ENCODE measurements around the gene NTHL1.

Gene NTHL1

DNA sequence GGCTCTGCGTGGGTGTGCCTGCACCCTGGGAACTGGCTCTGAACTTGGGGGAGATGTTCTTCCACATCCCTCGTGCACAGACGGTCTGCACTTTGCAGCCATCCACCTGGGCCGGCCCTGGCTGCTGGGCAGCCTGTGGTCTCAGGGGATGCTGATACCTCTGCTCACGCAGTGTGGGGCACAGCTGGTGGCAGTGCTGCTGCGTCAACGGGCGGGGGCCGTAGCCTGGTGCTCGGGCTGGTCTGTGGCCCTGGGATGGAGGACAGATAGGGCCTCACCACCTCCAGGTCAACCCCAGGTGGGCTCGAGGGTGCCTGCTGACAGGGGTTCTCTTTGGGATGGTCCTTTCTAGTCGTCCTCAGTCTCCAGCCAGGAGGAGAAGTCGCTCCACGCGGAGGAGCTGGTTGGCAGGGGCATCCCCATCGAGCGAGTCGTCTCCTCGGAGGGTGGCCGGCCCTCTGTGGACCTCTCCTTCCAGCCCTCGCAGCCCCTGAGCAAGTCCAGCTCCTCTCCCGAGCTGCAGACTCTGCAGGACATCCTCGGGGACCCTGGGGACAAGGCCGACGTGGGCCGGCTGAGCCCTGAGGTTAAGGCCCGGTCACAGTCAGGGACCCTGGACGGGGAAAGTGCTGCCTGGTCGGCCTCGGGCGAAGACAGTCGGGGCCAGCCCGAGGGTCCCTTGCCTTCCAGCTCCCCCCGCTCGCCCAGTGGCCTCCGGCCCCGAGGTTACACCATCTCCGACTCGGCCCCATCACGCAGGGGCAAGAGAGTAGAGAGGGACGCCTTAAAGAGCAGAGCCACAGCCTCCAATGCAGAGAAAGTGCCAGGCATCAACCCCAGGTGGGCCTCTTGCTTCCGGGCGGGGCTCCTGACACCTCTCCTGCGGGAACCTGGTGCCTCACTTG, 36.5 kb upstream of the NTHL1 start:
- DNase-seq: no peak

DNA sequence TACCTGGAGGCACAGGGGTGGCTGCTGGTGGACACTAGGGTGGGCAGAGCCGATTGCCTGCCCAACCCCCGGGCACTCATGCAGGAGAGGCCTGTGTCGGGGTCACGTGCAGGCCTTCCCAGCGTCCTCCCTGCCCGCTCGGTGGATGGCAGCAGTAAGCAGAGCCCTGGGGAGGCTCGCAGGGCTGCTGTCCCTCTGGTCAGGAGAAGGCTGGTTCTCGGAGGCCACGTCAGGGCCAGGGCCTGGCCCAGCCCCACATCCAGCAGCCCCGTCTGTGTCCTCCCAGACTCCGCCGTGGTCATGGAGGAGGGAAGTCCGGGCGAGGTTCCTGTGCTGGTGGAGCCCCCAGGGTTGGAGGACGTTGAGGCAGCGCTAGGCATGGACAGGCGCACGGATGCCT, 35.8 kb upstream of the NTHL1 start:
- DNase-seq: no peak

DNA sequence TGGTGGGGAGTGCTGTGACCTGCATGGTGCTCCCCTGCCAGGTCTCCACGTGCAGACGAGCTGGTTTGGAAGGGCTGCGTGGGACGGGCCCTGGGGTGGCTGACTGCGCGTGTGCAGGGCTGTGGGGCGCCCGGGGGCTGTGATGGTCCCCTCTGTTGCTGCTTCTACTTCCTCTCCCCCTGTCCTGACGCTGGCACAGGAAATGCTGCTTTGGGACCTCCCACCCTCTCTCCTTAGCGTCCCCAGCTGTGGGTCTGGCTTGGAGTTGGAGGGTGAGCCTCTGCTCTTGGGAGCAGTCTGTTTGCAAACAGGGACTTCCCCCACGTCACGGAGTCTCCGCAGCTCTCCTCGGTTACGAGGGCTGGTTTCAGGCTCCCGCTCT, 35.3 kb upstream of the NTHL1 start:
- no peak for DNase-seq

DNA sequence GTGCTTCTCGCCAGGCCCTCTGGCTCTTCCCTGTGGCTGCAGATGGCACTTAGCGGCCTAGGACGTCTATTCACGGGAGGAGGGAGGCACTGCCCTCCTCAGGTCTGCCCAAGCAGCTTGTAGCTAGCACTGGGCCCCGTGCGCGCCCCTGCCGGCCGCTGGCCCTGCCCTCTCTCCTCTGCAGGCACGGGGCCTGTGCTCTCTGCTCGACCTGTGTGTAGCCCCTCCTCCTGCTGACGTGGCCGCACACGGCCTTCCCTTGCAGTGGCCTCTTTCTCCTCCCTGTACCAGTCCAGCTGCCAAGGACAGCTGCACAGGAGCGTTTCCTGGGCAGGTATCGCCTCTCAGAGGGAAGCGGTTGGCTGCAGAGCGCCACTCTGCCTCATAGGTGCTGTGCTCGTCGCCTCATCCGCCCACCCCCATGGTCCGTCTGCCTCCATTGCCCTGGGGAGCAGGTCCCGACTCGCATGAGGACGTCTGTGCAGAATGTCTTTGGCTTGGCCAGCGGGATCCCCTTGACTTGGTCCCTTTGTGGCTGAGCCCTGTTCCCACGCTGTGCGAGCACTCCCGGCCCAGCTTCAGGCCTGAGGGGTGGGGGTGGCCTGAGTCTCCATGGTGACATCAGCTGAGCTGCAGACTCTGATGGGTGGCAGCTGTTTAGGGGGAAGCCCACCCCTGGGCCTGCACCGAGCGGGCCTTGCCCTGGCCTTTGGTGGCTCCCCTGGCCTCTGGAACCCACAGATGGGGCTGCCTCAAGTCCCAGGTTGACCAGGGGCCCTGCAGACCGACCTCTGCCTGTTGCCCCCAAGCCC, 34.7 kb upstream of the NTHL1 start:
- no peak for DNase-seq

DNA sequence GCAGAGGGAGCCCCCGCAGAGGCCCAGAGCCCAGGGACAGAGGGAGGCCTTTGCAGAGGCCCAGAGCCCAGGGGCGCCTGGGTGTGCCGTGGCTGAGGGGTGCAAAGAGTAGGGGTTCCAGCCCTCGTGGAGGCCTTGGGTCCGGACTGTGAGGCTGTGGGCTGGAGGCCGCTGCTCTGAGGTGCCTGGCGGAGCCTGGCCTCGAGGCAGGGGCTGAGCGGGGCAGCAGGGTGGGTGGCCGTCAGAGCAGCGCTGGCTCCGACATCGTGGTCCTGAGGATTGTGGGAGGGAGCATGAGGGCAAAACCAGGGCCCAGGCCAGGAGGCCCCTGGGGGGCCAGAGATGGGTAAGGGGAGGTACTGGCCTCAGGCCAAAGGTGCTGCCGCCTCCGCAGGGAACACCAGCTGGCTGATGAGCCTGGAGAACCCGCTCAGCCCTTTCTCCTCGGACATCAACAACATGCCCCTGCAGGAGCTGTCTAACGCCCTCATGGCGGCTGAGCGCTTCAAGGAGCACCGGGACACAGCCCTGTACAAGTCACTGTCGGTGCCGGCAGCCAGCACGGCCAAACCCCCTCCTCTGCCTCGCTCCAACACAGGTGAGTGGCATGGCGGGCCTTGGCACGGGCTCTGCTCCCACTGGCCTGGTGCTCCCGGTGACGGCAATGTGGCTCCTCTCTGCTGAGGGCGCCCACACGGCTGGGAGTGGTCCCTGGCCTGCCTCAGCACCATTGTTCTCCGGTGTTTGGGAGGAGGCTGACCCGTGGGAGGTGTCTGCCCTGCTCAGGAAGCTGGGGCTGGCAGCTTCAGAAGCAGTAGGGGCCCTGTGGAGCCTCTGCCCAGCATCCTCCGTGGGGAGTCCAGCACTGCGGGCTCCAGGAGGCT, 33.8 kb upstream of the NTHL1 start:
- DNase-seq: no peak

DNA sequence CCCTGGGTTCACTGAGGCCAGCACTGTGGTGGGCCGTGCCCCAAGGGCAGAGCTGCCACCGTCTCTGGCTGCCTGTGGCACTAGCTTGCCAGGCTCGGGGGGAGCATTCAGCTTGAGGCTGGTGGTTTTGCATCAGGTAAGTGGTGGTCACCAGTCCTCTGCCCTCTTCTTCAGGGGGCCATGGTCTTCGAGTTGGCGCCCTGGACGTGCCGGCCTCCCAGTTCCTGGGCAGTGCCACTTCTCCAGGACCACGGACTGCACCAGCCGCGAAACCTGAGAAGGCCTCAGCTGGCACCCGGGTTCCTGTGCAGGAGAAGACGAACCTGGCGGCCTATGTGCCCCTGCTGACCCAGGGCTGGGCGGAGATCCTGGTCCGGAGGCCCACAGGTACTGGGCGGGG, 32.4 kb upstream of the NTHL1 start:
- DNase-seq: no peak

DNA sequence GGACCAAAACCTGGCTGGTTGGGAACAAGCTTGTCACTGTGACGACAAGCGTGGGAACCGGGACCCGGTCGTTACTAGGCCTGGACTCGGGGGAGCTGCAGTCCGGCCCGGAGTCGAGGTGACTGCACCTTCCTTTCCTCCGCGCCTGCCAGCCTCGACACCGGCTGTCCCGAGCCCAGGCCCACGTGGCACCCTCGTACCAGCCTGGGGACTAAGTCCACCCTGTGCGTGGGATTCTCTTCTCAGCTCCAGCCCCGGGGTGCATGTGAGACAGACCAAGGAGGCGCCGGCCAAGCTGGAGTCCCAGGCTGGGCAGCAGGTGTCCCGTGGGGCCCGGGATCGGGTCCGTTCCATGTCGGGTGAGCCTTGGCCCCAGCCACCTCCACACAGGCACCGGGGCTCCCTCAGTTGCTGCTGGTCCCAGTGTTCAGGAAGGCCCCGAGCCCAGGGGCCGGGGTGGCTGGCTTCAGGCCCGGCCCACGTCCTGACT, 31.7 kb upstream of the NTHL1 start:
- DNase-seq: no peak

DNA sequence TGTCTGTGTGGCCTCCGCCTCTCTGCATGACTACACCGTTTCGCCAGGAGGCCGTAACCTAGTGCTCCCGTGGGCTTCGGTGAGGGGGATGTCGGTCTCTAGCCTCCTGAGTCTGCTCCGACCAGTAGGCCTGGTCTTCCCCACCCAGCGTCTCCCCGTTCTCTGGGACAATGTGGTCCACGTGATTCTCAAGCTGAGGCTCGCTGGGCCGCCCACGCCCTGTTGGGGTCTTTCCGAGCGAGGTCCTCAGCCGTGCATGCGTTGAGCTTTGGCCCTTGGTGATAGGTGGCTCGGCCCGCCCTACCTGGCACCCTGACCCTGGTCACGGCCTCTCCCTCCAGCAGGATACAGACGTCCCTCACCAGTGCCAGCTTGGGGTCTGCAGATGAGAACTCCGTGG, 31.1 kb upstream of the NTHL1 start:
- no peak for DNase-seq

DNA sequence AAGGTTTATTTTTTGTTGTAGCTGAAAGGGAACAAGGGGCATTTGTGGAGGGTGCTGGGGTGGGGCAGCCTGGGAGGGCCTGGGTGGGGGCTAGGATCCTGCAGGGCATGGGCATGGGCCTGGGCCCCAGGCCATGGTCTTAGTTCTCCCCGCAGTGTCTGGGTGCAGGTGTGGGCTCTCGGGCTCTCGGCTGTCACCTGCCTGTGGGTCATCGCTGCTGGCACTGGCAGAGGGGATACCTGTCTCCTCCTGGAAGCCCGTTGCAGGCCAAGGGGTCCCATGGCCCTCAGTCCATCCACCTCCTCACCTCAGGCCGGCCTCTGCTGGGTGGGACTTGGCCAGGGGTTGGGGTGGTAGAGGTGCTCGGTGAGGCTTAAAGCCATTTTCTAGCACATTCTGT, 30.5 kb upstream of the NTHL1 start:
- no peak for DNase-seq

DNA sequence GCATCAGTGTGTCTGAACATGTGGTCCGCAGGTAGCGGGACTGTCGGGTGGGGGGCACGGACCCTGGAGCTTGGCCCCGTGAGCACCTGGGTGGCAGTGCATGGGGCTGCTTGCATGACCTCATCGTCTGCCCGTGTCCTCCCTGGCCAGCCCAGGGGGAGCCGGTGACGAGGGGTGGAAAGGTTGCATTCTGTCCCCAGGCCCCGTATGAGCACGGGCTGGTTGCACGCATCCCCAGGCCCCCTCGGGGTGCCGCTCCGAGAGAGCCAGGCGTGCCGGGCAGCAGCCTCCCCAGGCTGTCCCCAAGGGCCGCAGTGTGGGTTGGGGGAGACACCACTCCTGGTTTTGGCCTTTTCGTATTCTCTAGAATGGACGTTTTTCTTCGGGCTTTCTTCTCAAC, 30.1 kb upstream of the NTHL1 start:
- DNase-seq: no peak

DNA sequence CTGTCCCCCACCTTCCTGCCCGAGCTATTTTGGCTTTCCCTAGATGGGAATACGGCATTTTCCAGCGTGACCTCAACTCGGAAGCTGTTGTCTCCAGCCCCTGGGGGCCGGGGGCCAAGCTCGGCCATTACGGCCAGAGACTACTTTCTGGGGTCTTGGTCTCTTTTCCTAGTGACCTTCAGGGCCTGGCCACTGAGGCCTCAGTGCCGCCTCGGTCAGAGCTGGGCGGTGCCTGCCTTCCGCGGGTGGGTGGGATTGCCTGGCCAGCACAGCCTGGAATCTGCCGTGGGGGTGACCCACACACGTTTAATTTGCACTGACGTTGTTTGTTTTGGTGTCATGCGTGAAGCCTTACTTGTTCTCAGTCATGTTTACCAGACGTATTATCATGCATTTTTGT, 29.4 kb upstream of the NTHL1 start:
- DNase-seq: no peak

DNA sequence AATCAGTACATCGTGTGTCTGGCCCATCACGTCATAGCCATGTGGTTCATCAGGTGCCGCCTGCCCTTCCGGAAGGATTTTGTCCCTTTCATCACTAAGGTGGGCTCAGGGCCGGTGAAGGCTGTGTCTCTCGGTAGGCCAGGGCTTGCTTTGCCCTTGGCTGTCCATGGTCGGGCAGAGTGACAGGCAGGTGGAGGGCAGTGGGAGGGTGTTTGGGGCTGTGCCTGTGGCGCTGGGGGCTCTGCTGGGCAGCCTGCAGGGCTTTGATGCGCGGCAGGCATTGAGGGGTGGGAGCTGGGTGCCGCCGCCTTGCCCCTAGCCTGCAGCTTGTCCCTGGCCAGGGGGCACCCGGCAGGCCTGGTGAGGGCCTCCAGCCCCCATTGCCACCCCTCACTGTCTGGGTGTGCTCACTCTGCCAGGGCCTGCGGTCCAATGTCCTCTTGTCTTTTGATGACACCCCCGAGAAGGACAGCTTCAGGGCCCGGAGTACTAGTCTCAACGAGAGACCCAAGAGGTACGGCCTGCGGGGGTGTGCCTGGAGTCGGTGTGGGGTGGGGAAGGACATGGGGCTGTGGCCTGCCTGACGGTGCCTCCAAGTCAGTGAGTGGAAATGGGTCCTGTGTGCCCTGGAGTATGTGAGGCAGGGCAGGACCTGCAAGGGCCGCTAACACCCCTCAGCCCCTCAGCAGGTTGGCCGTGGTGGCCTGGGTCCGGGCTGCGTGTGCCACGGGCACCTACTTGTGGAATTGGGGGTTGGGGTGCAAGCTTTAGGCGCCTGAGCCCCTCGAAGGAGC, 28.6 kb upstream of the NTHL1 start:
- DNase-seq: no peak

DNA sequence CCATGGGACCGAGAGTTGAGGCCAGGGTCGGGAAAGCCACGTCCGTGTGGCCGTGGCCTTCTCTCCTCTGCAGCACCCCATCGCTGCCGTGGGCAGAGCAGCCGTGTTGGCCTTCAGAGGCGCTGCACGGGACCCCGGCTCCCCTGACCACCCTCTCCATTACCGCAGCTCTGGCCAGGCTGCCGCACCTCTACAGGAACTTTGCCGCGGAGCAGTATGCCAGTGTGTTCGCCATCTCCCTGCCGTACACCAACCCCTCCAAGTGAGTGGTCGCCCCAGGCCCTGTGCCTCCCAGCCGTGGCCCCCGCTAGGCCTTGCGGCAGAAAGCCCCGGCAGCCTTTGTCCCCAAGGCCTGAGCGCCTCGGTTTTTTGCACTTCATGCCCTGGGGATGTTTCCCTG, 28.0 kb upstream of the NTHL1 start:
- DNase-seq: no peak

DNA sequence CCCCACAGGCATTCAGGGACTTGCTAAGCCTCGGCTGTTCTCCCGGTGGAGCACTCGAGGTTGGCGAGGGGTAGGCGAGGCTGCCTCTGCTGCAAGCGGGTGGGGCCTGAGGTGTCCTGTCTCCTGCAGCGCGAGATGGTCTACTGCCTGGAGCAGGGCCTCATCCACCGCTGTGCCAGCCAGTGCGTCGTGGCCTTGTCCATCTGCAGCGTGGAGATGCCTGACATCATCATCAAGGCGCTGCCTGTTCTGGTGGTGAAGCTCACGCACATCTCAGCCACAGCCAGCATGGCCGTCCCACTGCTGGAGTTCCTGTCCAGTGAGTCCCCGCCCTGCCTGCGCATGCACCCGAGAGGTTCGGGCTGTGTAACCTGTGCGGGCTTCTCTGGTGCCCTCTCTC, 26.4 kb upstream of the NTHL1 start:
- DNase-seq: no peak

DNA sequence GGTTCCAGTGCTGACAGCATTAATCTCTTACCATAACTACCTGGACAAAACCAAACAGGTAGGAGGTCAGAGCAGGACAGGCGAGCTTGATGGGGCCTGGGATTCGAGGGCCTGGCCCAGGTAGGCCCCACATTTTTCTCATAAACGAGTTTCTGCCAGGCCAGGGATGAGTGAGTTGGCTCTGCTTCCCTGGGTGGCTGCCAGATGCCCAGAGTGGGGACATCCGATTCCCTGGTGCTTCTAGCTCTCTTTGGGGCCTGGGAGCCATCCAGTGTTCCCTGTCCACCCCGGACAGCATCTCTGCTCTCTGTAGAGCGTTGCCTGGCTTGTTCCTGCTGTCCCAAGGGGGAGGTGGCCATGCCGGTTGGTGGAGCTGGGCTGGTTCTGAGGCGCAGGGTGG, 25.3 kb upstream of the NTHL1 start:
- DNase-seq: no peak

DNA sequence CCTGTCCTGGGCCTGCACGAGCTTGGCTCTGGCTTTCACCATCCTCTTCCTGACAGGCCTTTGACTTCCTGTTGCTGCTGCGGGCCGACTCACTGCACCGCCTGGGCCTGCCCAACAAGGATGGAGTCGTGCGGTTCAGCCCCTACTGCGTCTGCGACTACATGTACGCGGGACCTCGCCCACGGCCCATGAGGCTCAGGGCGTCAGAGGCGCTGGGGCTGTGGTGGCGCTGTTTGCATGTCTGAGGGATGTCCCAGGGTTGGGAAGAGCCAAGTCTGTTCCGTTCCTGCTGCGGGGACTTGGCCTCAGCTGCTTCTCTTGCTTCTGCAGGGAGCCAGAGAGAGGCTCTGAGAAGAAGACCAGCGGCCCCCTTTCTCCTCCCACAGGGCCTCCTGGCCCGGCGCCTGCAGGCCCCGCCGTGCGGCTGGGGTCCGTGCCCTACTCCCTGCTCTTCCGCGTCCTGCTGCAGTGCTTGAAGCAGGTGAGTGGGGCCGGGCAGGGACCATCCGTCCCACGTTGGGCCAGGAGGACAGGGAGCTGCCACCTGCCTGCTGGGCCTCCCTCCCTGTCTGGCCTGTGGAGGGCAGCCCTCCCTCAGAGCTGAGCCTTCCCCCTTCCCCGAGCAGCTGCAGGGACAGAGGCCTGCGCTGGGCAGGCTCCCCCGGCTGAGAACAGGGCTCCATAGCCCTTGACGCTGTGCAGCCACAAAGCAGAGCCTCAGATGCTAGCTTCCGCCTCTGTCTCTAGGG, 24.0 kb upstream of the NTHL1 start:
- no peak for DNase-seq

DNA sequence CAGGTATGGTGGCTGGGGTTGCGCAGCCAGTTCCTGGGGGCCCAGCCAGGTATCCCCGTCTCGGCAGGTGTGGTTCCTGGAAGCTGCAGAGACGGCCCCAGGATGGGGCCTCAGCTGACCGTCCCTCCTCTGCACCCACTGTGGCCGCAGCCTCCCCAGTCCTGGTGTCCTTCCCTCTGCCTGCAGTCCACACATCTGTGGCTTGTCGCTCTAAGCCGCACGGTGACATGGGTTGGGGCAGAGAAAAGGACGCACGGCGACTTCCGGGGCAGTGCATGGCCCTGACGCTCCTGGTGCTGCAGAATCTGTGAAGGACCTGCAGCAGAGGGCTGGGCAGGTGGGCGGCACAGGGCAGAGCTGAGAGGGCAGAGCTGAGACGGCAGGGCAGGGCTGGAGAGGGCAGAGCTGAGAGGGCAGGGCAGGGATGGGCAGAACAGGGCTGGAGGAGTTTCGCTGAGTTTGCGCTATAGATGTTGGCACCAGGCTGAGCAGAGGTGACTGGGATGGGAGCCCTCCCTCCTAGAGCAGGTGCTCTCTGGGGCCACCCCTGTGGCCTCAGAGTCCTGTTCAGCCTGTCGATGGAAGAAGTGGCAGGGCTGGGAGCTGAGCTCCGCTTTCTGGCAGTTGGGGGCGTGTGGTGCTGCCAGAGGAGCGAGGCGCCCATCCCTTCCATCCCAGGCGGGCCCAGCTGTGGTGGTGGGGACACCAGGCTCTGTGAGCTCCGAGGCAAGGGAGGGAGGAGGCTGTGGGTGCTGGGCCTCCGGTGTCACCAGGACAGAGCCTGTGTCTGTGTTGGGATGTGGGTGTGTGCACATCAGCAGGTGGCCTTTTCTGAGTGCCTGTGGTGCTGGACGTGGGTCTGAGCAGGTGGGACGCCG, 23.2 kb upstream of the NTHL1 start:
- no peak for DNase-seq

DNA sequence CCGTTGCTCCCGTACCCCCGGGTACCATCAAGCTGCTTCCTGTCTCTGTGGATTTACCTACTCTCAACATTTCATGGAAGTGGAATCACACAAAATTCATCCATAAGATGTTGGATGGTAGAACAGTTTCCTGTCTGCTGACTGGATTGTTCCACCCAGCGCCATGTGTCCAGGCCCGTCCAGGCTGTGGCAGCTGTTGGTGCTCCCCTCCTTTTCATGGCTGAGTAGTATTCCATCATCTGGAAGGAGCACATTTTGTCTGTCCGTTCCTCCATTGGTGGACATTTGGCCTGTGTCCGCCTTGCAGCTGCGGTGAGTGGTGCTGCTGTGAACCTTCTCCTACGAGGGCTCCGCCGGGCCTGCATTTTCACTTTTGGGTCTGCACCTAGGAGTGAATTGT, 18.5 kb upstream of the NTHL1 start:
- no peak for DNase-seq

DNA sequence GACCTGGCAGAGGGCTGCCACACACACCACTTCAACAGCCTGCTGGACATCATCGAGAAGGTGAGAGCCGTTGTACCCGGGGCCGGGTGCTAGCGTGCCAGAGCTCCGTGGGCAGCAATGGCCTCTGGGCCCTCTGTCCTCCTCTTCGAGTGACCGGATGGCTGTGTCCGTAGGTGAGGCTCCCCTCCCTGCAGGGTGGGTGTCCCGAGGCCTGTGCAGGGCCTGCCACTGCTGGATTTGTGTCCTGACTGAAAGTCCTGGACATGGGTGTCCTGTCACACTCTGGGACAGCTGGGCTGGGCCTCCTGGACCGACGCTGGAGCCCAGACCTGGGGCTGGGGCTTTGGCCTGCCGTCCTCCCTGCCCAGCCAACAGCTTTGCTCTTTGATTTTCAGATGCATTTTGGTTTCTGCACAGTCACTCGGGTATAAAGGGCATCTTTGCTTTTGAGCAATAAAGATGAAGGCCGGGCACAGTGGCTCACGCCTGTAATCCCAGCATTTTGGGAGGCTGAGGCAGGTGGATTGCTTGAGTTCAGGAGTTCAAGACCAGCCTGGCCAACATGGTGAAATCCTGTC, 16.8 kb upstream of the NTHL1 start:
- no peak for DNase-seq

DNA sequence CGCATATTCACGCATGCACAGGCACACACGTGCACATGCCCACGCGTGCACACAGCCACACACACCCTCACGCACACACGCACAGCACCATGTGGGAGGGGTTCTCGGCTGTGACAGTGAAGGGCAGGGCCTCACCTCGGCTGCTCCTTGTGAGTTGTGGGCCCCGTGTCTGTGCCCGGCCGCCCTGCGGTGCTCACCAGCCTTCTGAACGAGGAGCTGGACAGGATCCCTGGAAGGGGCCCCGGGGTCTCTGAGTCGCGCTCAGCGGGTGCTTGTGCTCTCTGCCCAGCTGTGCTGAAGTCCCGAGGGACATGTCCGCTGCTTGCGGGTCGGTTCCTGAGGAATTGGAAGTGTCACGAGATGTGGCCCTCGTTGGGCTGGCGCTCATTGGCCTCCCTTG, 16.2 kb upstream of the NTHL1 start:
- DNase-seq: no peak

Data from activated CD4-positive, alpha-beta T cell treated with anti-CD3 and anti-CD28 coated beads, Interleukin-2, Interleukin-6, amounts not matched to agents 100 ng/mL and 50 ng/mL, durations not matched to agents 16 hours and 8 hours (primary cell).